Prostate gland (tissue), 2 donors: ENCODE data around the gene ACKR4. TPM values are rescaled to one million over a fixed set of nuclear protein-coding genes. Genes with fewer than 3 reads are reported as not detected.
"Not testable (repeated sequence)": the region's sequence is repeated elsewhere in the genome, so short reads cannot be mapped to it uniquely, and the experiment has no call there.

Experiments
- DNase-seq: peaks from one replicate; pipeline ENCODE4 v3.0.0-alpha.2; 2019; ENCODE audit warnings: low spot score
- H3K27ac ChIP-seq, 2 donors: fragments of 200-600 bp; sonication (generic); 2 replicates each; pipeline ENCODE4 v1.5.1; 2017 to 2019
- H3K27me3 ChIP-seq: fragments of 200-600 bp; sonication (generic); replicated peaks from 2 replicates; pipeline ENCODE4 v1.5.1; 2019; ENCODE audit not compliant: insufficient read depth
- H3K36me3 ChIP-seq, 2 donors: fragments of 200-600 bp; sonication (generic); 1 replicate in 1 of 2; 2 replicates in 1 of 2; pipeline versions ENCODE4 v1.5.1 to v1.8.1; 2017 to 2019
- H3K4me1 ChIP-seq: fragments of 200-600 bp; sonication (generic); replicated peaks from 2 replicates; pipeline ENCODE4 v1.5.1; 2019
- H3K4me3 ChIP-seq, 2 donors: fragments of 200-600 bp; sonication (generic); 2 replicates each; pipeline ENCODE4 v1.5.1; 2017 to 2019
- H3K9me3 ChIP-seq: fragments of 200-600 bp; sonication (generic); 2 replicates; pipeline ENCODE4 v1.5.1; 2017
- CTCF ChIP-seq, 4 experiments: fragments of 200-600 bp in 2 of 4; fragments of 450-650 bp in 2 of 4; sonication (generic) in 2 of 4; IDR thresholded peaks; 1 replicate in 3 of 4; 2 replicates in 1 of 4; pipeline ENCODE4 v1.5.1; 2016 to 2019; ENCODE audit warnings: antibody characterized with exemption in 4 of 4, mild to moderate bottlenecking in 2 of 4, moderate library complexity in 2 of 4
- POLR2A ChIP-seq: fragments of 450-650 bp; IDR thresholded peaks from one replicate; pipeline ENCODE4 v1.6.1; 2016; ENCODE audit warnings: antibody characterized with exemption, mild to moderate bottlenecking
- POLR2AphosphoS5 ChIP-seq: sonication (generic); formaldehyde crosslinking; IDR thresholded peaks from one replicate; pipeline ENCODE4 v1.6.1; 2017; ENCODE audit warnings: antibody characterized with exemption
- WGBS: methylation state at CpG from one replicate; pipeline ENCODE4 v1.1.5; 2018; 5-methylcytosine and 5-hydroxymethylcytosine counted together
- intact Hi-C: fragments of 100-400 bp; cut with DNase I; formaldehyde crosslinking; loops from one replicate; pipeline ENCODE4 v1.14.2; 2022
- total RNA-seq, 2 donors: library from RNA; depleted of rRNA; stranded (reverse); fragments of >200 nt; gene quantifications; one replicate each; pipeline ENCODE4 v1.1.0, GENCODE V29; 2016

The ACKR4 gene
- total RNA-seq, 2 donors from 2014 or later = 0.09 TPM; not detected in 1

GRCh38 chr3:132553826-132554225, 43.2 kb upstream of the ACKR4 start:
- no peak overlapping the region for H3K27ac ChIP-seq
- no peaks in the 10 kb centered on the region for H3K36me3 ChIP-seq
- H3K9me3 ChIP-seq = no peaks in the 10 kb centered on the region
- no peak for TF ChIP-seq POLR2A
- TF ChIP-seq POLR2AphosphoS5 = no peak
- no peak for TF ChIP-seq CTCF (IDR thresholded peaks at IDR 0.05)
- 79% methylated on average over 6 of the region's 6 CpGs for WGBS
- no peak for DNase-seq
- no peaks in the 10 kb centered on the region for H3K27me3 ChIP-seq
- H3K4me1 ChIP-seq = no peaks in the 10 kb centered on the region
- no peak overlapping the region for H3K4me3 ChIP-seq
- intact Hi-C loops = no loop called here

- Histone ChIP-seq H3K27me3 (no peaks in the 10 kb centered on the region), H3K27ac (no peak overlapping the region), H3K9me3 (no peaks in the 10 kb centered on the region), H3K4me1 (no peaks in the 10 kb centered on the region), H3K4me3 (no peak overlapping the region), H3K36me3 (no peaks in the 10 kb centered on the region)
- 29% methylated on average over 8 of the region's 8 CpGs for WGBS
- TF ChIP-seq POLR2A (no peak), CTCF (IDR thresholded peaks at IDR 0.05) (no peak), POLR2AphosphoS5 (no peak)
- no peak for DNase-seq
- intact Hi-C loops = no loop called here
These were observed 42.6 kb upstream of the ACKR4 start for GRCh38 chr3:132554437-132554836.

GRCh38 chr3:132555306-132556035, 41.6 kb upstream of the ACKR4 start:
- intact Hi-C loops = no loop called here
- WGBS = 75% methylated on average over 5 of the region's 5 CpGs
- Histone ChIP-seq H3K9me3 (no peaks in the 10 kb centered on the region), H3K4me1 (no peaks in the 10 kb centered on the region), H3K27ac (no peak overlapping the region), H3K27me3 (no peaks in the 10 kb centered on the region), H3K4me3 (no peak overlapping the region), H3K36me3 (no peaks in the 10 kb centered on the region)
- no peak for DNase-seq
- TF ChIP-seq CTCF (IDR thresholded peaks at IDR 0.05) = no peak
- no peak for TF ChIP-seq POLR2AphosphoS5
- TF ChIP-seq POLR2A = no peak

- H3K36me3 ChIP-seq, H3K4me1 ChIP-seq, H3K4me3 ChIP-seq, intact Hi-C loops, DNase-seq, H3K27ac ChIP-seq, H3K27me3 ChIP-seq, H3K9me3 ChIP-seq: not testable (repeated sequence)
- 88% methylated on average over 3 of the region's 3 CpGs for WGBS
These were observed 41.1 kb upstream of the ACKR4 start for GRCh38 chr3:132556036-132556386.

GRCh38 chr3:132556508-132557159, 40.4 kb upstream of the ACKR4 start:
- intact Hi-C loops = no loop called here
- no peak overlapping the region for H3K27ac ChIP-seq
- WGBS = 50% methylated on average over 8 of the region's 8 CpGs
- no peaks in the 10 kb centered on the region for H3K9me3 ChIP-seq
- no peaks in the 10 kb centered on the region for H3K4me1 ChIP-seq
- no peaks in the 10 kb centered on the region for H3K27me3 ChIP-seq
- DNase-seq = no peak
- TF ChIP-seq POLR2A (no peak), CTCF (IDR thresholded peaks at IDR 0.05) (no peak), POLR2AphosphoS5 (no peak)
- H3K36me3 ChIP-seq = no peaks in the 10 kb centered on the region
- H3K4me3 ChIP-seq = no peak overlapping the region
